PFSK-1 (cell line): ENCODE measurements around the gene ETS2.

Source experiments
- POLR2AphosphoS5 ChIP-seq: IDR thresholded peaks from 2 replicates; pipeline ENCODE4 v1.6.1; 2012; ENCODE audit warnings: low read depth, mild to moderate bottlenecking, control low read depth, low read length, moderate library complexity
- SIN3A ChIP-seq: IDR thresholded peaks from 2 replicates; pipeline ENCODE4 v1.6.1; 2012; ENCODE audit warnings: mild to moderate bottlenecking, low read length, moderate library complexity, borderline replicate concordance; ENCODE audit not compliant: insufficient read depth
- TAF1 ChIP-seq: IDR thresholded peaks from 2 replicates; pipeline ENCODE4 v1.6.1; 2012; ENCODE audit warnings: low read length, control low read depth, borderline replicate concordance; ENCODE audit not compliant: insufficient read depth

GRCh38 chr21:38796424-38796823 is 9.3 kb upstream of the ETS2 start:
- no peak for TF ChIP-seq SIN3A
- TF ChIP-seq POLR2AphosphoS5: no peak
- no peak for TF ChIP-seq TAF1
